Endothelial cell of umbilical vein (primary cell): Measurements from ENCODE around the gene P4HB. TPM values are rescaled to one million over a fixed set of nuclear protein-coding genes. Genes with fewer than 3 reads are reported as not detected.

Experiments
- BruUV-seq: library from RNA; stranded (reverse); fragments of 400-500 nt; replicated peaks from 2 replicates; lab custom pipeline; 2021; lab: Mats Ljungman, UMichigan
- CTCF ChIA-PET: fragments of 300-600, 350-600 bp; sonication (Branson Sonifier 250); formaldehyde crosslinking; loops from one replicate; lab custom pipeline; 2021; ENCODE audit warnings: antibody characterized with exemption, inconsistent platforms; lab: Charles Lee
- POLR2A ChIA-PET: fragments of 300-600, 350-600 bp; sonication (Branson Sonifier 250); formaldehyde crosslinking; loops from one replicate; lab custom pipeline; 2021; ENCODE audit warnings: antibody characterized with exemption, inconsistent platforms; lab: Charles Lee
- DNase-seq: peaks from one replicate; pipeline ENCODE4 v3.0.0-alpha.2; 2011; ENCODE audit warnings: low read depth, low spot score
- FAIRE-seq: peaks from 2 replicates; lab custom pipeline; 2011; peaks lifted over from hg19 to GRCh38; lab: Jason Lieb, UNC
- H2AFZ ChIP-seq: 2 replicates; pipeline ENCODE4 v1.6.0; 2012; ENCODE audit warnings: low read depth, low read length, control low read depth, inconsistent platforms
- H3K27ac ChIP-seq: 2 replicates; pipeline ENCODE4 v1.5.1; 2011; ENCODE audit warnings: low read depth, mild to moderate bottlenecking, control low read depth, low read length, moderate library complexity; ENCODE audit not compliant: insufficient read depth
- H3K27me3 ChIP-seq, 2 experiments: 2 replicates each; pipeline versions ENCODE4 v1.6.0 to v1.6.1; 2011; ENCODE audit warnings: low read length in 2 of 2, mixed read lengths in 1 of 2; ENCODE audit not compliant: control insufficient read depth in 2 of 2, insufficient read depth in 2 of 2
- H3K36me3 ChIP-seq, 2 experiments: 2 replicates in 1 of 2; 3 replicates in 1 of 2; pipeline ENCODE4 v1.5.1; 2011; ENCODE audit warnings: low read length in 2 of 2, mild to moderate bottlenecking in 1 of 2, moderate library complexity in 1 of 2; ENCODE audit not compliant: control insufficient read depth in 2 of 2, insufficient read depth in 2 of 2; ENCODE audit errors: extremely low read depth in 1 of 2
- H3K4me1 ChIP-seq: 3 replicates; pipeline ENCODE4 v1.5.1; 2011; ENCODE audit warnings: mild to moderate bottlenecking, low read length; ENCODE audit not compliant: control insufficient read depth, insufficient read depth; ENCODE audit errors: extremely low read depth
- H3K4me2 ChIP-seq: 2 replicates; pipeline ENCODE4 v1.6.1; 2011; ENCODE audit warnings: low read length, control low read depth, mixed read lengths; ENCODE audit not compliant: insufficient read depth
- H3K4me3 ChIP-seq, 3 experiments: fragments of 200-600 bp in 1 of 3; sonication (generic), shearing (Covaris generic) in 1 of 3; replicated peaks in 1 of 3; 2 replicates each; pipeline ENCODE4 v1.5.1; 2011 to 2016; ENCODE audit warnings: control low read depth in 3 of 3, low read length in 3 of 3, mild to moderate bottlenecking in 2 of 3, inconsistent platforms in 1 of 3, low read depth in 1 of 3, moderate library complexity in 1 of 3; ENCODE audit not compliant: insufficient read depth in 1 of 3
- H3K79me2 ChIP-seq: 2 replicates; pipeline ENCODE4 v1.6.0; 2012; ENCODE audit warnings: low read length, inconsistent platforms; ENCODE audit not compliant: control insufficient read depth, insufficient read depth
- H3K9ac ChIP-seq: replicated peaks from 2 replicates; pipeline ENCODE3; 2011; ENCODE audit warnings: low read length, control low read depth; ENCODE audit not compliant: insufficient read depth; ENCODE audit errors: extremely low read depth
- H3K9me1 ChIP-seq: replicated peaks from 3 replicates; pipeline ENCODE4 v1.6.0; 2011; ENCODE audit warnings: mild to moderate bottlenecking, low read length; ENCODE audit not compliant: control insufficient read depth, insufficient read depth; ENCODE audit errors: extremely low read depth
- H3K9me3 ChIP-seq: replicated peaks from 2 replicates; pipeline ENCODE4 v1.5.1; 2012; ENCODE audit warnings: low read length, inconsistent platforms; ENCODE audit not compliant: control insufficient read depth, insufficient read depth
- H4K20me1 ChIP-seq: replicated peaks from 2 replicates; pipeline ENCODE3; 2011; ENCODE audit warnings: mild to moderate bottlenecking, low read length; ENCODE audit not compliant: control insufficient read depth, insufficient read depth; ENCODE audit errors: extremely low read depth
- CTCF ChIP-seq, 2 donors: IDR thresholded peaks; 1 replicate in 1 of 2; 2 replicates in 1 of 2; pipeline ENCODE4 v1.5.1; 2011; ENCODE audit warnings: low read length in 2 of 2, mild to moderate bottlenecking in 2 of 2, moderate library complexity in 2 of 2, control low read depth in 1 of 2, inconsistent platforms in 1 of 2, low read depth in 1 of 2; ENCODE audit not compliant: insufficient read depth in 1 of 2; ENCODE audit errors: extremely low read depth in 1 of 2
- EZH2 ChIP-seq: IDR thresholded peaks from 2 replicates; pipeline ENCODE4 v1.6.1; 2012; ENCODE audit warnings: borderline replicate concordance, low read depth, mild to moderate bottlenecking, moderate library complexity, low read length, inconsistent platforms; ENCODE audit not compliant: severe bottlenecking
- FOS ChIP-seq: IDR thresholded peaks from 2 replicates; pipeline ENCODE4 v1.6.1; 2011; ENCODE audit warnings: mild to moderate bottlenecking, low read length, moderate library complexity, borderline replicate concordance; ENCODE audit not compliant: insufficient read depth
- GATA2 ChIP-seq: IDR thresholded peaks from 2 replicates; pipeline ENCODE4 v1.7.0; 2011; ENCODE audit warnings: low read depth, mild to moderate bottlenecking, moderate library complexity, mixed read lengths, low read length; ENCODE audit not compliant: insufficient read length, insufficient read depth
- MYC ChIP-seq: IDR thresholded peaks from one replicate; pipeline ENCODE4 v1.6.1; 2011; ENCODE audit warnings: mild to moderate bottlenecking, low read depth, low read length
- POLR2A ChIP-seq: IDR thresholded peaks from 2 replicates; pipeline ENCODE4 v1.6.1; 2012; ENCODE audit warnings: low read depth, mild to moderate bottlenecking, control low read depth, low read length
- POLR2AphosphoS5 ChIP-seq: IDR thresholded peaks from 2 replicates; pipeline ENCODE4 v1.6.1; 2012; ENCODE audit warnings: low read depth, mild to moderate bottlenecking, control low read depth, low read length, moderate library complexity; ENCODE audit not compliant: insufficient read depth
- dilution Hi-C: fragments of 300-500 bp; cut with MboI; formaldehyde crosslinking; loops from one replicate; pipeline ENCODE4 v1.15.0; 2019; ENCODE audit warnings: low sequenced_read_pairs; ENCODE audit not compliant: extremely low pct_ligation_motif_present
- intact Hi-C: fragments of 100-400 bp; cut with micrococcal nuclease; formaldehyde crosslinking; loops from one replicate; pipeline ENCODE4 v1.10.0; 2022
- polyA plus RNA-seq, 4 experiments: library from polyadenylated mRNA; depleted of rRNA in 3 of 4; stranded (reverse) in 3 of 4; unstranded in 1 of 4; fragments of >200 nt; gene quantifications; 2 replicates each; pipeline versions ENCODE4 v1.2.1 to v1.2.3, GENCODE V29; 2011 to 2012; ENCODE audit warnings: missing spikeins in 1 of 4
- total RNA-seq: library from RNA; stranded (reverse); gene quantifications from 2 replicates; pipeline ENCODE4 v1.2.3, GENCODE V29; 2021
- TF ChIP-seq, protein P1 (sequence below): IDR thresholded peaks from 2 replicates; pipeline ENCODE4 v1.6.1; 2011; ENCODE audit not compliant: insufficient read depth, insufficient read length

The P4HB gene
- total and polyA plus RNA-seq, 2 donors (not counting 3 experiments of a cell fraction or from before 2014, with no cell fraction given) = 201 to 988 TPM

- H3K4me3 ChIP-seq = peak overlapping the region; percentile 60 to 97 (median 76)
- H4K20me1 ChIP-seq = no peaks in the 10 kb centered on the region
- peaks cover 8 to 26% of the 10 kb centered on the region in 2 experiments for H3K36me3 ChIP-seq
- H3K27ac ChIP-seq = peak overlapping the region; percentile 45
- no peaks in the 10 kb centered on the region for H3K9me1 ChIP-seq
- DNase-seq = no peak
- intact Hi-C loops (no loop called here), dilution Hi-C loops (no loop called here)
- TF ChIP-seq, protein P1, sequence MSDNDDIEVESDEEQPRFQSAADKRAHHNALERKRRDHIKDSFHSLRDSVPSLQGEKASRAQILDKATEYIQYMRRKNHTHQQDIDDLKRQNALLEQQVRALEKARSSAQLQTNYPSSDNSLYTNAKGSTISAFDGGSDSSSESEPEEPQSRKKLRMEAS = no peak
- TF ChIP-seq EZH2 (no peak), MYC (no peak), CTCF (IDR thresholded peaks at IDR 0.05; ENCODE audit: extremely low read depth in 1 of 2, insufficient read depth in 1 of 2, low read depth in 1 of 2, low read length in 2 of 2) (no peak), FOS (no peak), POLR2AphosphoS5 (no peak), GATA2 (no peak), POLR2A (no peak)
- peak overlapping the region; percentile 66 for H3K4me2 ChIP-seq
- H2AFZ ChIP-seq = no peak overlapping the region
- peaks cover 52% of the 10 kb centered on the region for H3K79me2 ChIP-seq
- CTCF ChIA-PET = interaction anchor here (1.0 kb wide), 1 partner anchor 37 kb away, joined by 3 read pairs; no protein-coding TSS in a partner anchor
- FAIRE-seq = peak; percentile 79
- peak overlapping the region; percentile 84 for H3K9ac ChIP-seq
- peaks cover 20% of the 10 kb centered on the region for H3K4me1 ChIP-seq
- no peaks in the 10 kb centered on the region for H3K27me3 ChIP-seq
- POLR2A ChIA-PET = no interaction called here
- H3K9me3 ChIP-seq = no peaks in the 10 kb centered on the region
- BruUV-seq = TSS peak; percentile 35
These were observed 1.1 kb downstream of the P4HB start for GRCh38 chr17:81858967-81859905.
